GM21381 (cell line): ENCODE results near the gene CENPF.
"Not testable (repeated sequence)": the region's sequence is repeated elsewhere in the genome, so short reads cannot be mapped to it uniquely, and the experiment has no call there.

Source experiments
- ATAC-seq: cut with Tn5 transposase; IDR thresholded peaks from one replicate; pipeline ENCODE4 v1.9.1; 2021; ENCODE audit warnings: mild to moderate bottlenecking, moderate library complexity; ENCODE audit not compliant: unreplicated experiment

The CENPF gene

GRCh38 chr1:214658175-214658574 lies 55.2 kb downstream of the CENPF start:
- no peak for ATAC-seq

GRCh38 chr1:214658785-214659184 lies 55.8 kb downstream of the CENPF start:
- no peak for ATAC-seq

DNA sequence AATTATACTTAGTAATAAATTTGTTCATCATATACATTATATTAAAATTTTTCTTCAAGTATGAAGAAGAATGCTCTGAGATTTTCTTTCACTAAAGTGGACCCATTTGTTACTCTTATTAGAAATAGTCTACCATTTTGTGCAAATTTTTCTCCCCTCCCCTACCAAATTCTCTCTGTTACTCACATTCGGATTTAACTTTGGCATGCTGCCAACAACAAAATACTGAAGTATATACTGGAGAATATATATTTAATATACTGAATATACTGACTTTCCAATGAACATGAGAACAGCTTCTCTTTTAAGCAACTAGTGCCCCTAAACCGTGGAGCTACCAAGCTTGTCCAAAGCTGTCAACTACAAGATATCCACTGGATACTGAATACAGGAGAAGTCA lies 57.2 kb downstream of the CENPF start:
- ATAC-seq, result no peak

DNA sequence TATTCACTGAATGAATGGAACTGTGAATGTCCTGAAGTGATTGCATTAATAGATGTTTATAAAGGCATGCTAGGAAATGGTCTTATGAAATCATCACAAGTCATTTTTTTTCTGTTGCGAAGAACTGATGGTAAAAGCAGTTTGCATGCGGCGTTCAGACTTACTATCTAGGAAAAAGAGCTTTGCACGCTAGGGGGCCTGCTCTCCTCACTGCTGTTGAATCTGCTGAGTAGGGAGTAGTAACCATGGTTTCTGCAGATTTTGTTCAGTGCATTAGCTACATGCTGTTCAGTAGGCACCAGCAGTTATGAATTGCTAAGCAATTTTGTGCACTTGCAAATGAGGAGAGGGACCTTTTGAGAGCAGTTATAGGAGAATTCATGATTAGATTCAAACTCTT lies 57.9 kb downstream of the CENPF start:
- ATAC-seq, result no peak

DNA sequence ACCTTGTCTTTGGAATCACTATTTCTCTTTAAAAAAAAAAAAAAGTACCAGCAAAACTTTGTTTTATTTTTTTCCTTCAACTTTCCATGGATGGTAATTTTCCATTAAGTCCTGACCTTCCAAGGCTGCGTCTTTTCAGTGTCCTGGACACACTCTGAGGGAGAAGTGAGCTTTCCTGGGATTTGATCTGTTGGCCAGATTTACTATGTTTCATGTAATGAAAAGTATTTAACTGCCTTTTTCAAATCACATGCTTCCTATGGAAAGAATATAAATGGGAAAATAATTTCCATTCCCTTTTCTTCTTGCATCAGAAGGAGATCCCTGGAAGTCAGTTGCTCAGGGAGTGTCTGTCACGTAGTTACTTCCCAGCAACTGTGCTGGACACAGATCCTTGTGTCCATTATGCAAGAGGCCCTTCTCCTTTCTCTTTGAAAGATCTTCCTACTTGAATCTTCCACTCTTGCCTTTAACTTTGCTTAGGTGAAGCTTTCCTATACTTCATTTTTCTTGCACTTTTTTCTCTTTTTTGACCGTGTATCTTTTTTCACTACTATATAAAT lies 59.3 kb downstream of the CENPF start:
- no peak for ATAC-seq

- no peak for ATAC-seq
Measured at GRCh38 chr1:214664651-214665433, 61.8 kb downstream of the CENPF start.

DNA sequence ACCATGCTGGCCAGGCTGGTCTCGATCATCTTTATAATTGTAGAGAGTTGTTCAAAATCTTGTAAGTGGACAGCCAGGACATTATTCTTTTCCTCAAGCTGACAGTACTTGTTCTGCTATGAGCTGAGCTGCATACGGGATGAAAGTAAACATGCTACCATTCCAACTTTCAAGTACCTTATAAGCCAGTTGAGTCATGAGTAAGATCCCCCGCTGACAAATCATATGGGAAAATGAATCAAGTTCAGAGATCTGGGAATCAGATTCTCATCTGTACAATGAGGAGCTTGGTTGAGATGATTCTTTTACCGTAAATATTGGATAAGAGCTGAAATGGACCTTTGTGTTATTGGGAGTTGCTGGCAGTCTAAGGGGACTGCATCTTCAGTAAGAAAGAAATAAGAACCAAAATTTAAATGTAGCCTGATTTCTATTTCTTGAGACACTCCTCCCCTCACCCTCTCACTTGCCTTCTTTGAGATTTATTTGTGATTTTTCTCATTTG lies 62.7 kb downstream of the CENPF start:
- no peak for ATAC-seq

DNA sequence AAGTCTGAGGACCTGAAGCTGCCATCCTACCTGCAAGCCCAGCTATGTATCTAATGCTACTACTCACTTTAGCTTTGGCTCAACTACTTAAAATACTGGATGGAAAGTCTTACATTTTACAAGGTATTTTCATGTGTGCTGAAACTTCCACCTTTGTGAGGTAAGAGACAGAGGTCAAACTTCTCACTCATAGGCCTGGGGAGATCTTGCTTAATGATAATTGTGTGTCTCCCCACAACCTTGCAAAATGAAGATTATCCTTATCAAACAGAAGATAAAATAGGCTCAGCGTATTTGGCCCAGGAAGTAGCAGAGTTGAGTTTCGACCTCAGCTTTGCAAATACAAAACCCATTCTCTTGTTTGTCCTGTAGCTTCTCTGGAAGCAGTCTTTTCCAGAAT lies 63.7 kb downstream of the CENPF start:
- no peak for ATAC-seq

DNA sequence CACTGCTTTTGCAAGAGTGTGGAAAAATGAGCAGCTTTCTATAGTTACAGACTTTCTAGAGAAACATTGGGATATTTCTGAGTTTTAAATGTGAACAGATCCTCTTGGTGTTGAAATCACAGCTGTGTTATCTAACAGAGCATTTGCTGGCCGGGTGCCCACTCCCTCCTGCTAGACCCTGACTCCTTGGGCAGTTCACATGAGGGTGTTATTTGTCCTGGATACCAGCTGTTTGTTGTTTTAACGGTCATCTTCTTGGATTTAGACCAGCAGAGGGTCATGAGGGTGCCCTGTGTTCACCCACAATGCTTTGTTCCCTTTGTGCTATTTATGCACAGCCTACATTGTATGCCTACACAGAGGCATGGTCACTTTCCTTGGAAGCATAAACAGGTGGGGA lies 67.1 kb downstream of the CENPF start:
- ATAC-seq, result no peak

GRCh38 chr1:214673029-214673428 lies 70.0 kb downstream of the CENPF start:
- ATAC-seq, result not testable (repeated sequence)

DNA sequence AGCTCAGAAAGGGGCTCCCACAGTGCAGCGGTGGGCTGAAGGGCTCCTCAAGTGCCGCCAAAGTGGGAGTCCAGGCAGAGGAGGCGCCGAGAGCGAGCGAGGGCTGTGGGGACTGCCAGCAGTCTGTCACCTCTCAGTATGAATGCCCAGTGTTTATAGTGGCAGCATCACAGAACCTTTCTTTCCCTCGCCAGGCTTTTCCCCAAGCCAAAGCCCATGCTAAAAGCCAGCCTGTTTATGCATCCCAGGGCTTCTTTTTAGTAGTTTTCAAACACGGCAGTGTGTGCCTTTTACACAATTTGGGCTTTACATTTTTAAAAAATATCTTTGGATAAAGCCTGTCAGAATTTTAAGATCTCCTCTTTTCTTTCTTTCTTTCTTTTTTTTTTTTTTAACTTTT lies 70.6 kb downstream of the CENPF start:
- ATAC-seq, result no peak

- not testable (repeated sequence) for ATAC-seq
Measured at GRCh38 chr1:214675524-214675923, 72.5 kb downstream of the CENPF start.

- no peak for ATAC-seq
Measured at GRCh38 chr1:214676747-214677146, 73.8 kb downstream of the CENPF start.

GRCh38 chr1:214677945-214678344 lies 75.0 kb downstream of the CENPF start:
- ATAC-seq, result no peak

- ATAC-seq, result no peak
Measured at GRCh38 chr1:214678386-214678785, 75.4 kb downstream of the CENPF start.

DNA sequence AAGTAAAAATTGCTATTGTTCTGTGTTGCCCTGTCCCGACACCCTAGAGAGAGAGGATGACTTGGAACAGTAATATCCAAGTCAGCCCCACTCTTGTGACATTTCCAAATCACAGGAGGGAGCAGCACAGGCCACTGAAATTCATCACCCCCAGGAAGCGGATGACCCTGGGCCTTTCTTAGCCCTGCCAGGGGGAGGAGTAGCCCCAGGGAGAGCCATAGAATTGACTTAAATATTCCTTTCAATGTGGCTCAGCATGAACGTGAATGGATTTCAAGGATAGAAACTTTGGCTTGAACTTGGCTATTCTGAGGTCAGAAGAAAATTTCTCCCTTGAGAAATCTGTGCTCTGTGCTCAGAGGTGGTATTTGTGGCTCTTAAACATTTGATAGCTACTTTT lies 80.6 kb downstream of the CENPF start:
- no peak for ATAC-seq

DNA sequence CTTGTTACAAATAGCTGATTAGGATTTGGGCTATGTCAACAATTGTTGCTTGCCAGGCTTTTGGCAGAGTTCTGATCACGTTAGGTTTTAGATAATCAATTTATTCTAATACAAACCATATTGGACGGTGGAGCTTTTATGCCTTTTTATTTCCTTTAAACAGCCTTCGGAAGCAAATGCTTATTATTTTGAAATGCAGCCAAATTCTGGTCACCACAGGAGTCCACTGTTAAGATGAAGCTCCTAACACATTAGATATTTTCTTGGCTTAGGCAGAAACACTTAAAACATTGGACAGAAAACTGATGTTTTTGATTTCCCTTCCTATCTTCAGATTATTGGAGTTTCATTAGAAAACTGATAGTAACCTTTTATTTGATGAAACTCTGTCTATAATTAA lies 82.9 kb downstream of the CENPF start:
- ATAC-seq, result no peak

GRCh38 chr1:214686497-214686896 lies 83.5 kb downstream of the CENPF start:
- no peak for ATAC-seq

GRCh38 chr1:214688891-214689290 lies 85.9 kb downstream of the CENPF start:
- no peak for ATAC-seq

- no peak for ATAC-seq
Measured at GRCh38 chr1:214694769-214695168, 91.8 kb downstream of the CENPF start.

DNA sequence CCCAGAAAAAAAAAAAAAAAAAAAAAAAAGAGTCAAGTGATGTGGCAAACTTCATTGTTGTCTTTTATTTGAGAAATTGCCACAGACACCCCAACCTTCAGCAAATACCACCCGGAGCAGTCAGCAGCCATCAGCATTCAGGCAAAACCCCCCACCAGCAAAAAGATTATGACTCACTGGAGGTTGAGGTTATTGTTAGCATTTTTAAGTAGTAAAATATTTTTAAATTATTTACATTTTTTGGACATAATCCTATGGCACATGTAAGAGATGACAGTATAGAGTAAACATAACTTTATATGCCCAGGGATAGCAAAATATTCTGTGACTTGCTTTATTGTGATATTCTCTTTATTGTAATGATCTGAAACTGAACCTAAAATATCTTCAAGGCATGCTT lies 95.6 kb downstream of the CENPF start:
- ATAC-seq, result no peak

- ATAC-seq, result no peak
Measured at GRCh38 chr1:214700437-214700836, 97.4 kb downstream of the CENPF start.

- ATAC-seq, result no peak
Measured at GRCh38 chr1:214702556-214702955, 99.6 kb downstream of the CENPF start.
